Panc1 (cell line): Measurements from ENCODE around the gene IPO13. TPM values are rescaled to one million over a fixed set of nuclear protein-coding genes. Genes with fewer than 3 reads are reported as not detected.

Experiments used
- ATAC-seq: fragments of 200-7000 bp; cut with Tn5 transposase; 2 replicates; pipeline ENCODE4 v1.9.1; 2020; ENCODE audit warnings: mild to moderate bottlenecking, moderate library complexity
- BruUV-seq: library from RNA; stranded (reverse); fragments of 400-500 nt; replicated peaks from 2 replicates; lab custom pipeline; 2021; lab: Mats Ljungman, UMichigan
- CTCF ChIA-PET: fragments of 300-600 bp; sonication (Branson Sonifier 250); formaldehyde crosslinking; loops from one replicate; lab custom pipeline; 2022; ENCODE audit warnings: antibody characterized with exemption; lab: Charles Lee
- POLR2A ChIA-PET: fragments of 300-600 bp; sonication (Branson Sonifier 250); formaldehyde crosslinking; loops from one replicate; lab custom pipeline; 2022; ENCODE audit warnings: antibody characterized with exemption; lab: Charles Lee
- DNase-seq: peaks from one replicate; pipeline ENCODE4 v3.0.0-alpha.2; 2010; ENCODE audit warnings: low read depth, low spot score
- H3K27ac ChIP-seq: 2 replicates; pipeline ENCODE4 v1.5.1; 2011; ENCODE audit warnings: mild to moderate bottlenecking, low read length, inconsistent platforms
- H3K27me3 ChIP-seq: fragments of 200-500 bp; sonication (Bioruptor generic); 2 replicates; pipeline ENCODE4 v1.6.0; 2014; ENCODE audit warnings: low read length, inconsistent platforms; ENCODE audit not compliant: control insufficient read depth, insufficient read depth
- H3K36me3 ChIP-seq: fragments of 200-500 bp; sonication (Bioruptor generic); 2 replicates; pipeline ENCODE4 v1.5.1; 2014; ENCODE audit warnings: inconsistent platforms, mild to moderate bottlenecking, low read length, moderate library complexity; ENCODE audit not compliant: control insufficient read depth, insufficient read depth
- H3K4me1 ChIP-seq: 2 replicates; pipeline ENCODE4 v1.5.1; 2011; ENCODE audit warnings: inconsistent platforms, mild to moderate bottlenecking, low read length, moderate library complexity; ENCODE audit not compliant: control insufficient read depth, insufficient read depth
- H3K4me3 ChIP-seq, 2 experiments: 2 replicates each; pipeline ENCODE4 v1.5.1; 2011 to 2012; ENCODE audit warnings: low read depth in 2 of 2, low read length in 2 of 2, mild to moderate bottlenecking in 2 of 2, inconsistent platforms in 1 of 2, moderate library complexity in 1 of 2
- H3K9me3 ChIP-seq: fragments of 200-500 bp; sonication (Bioruptor generic); 2 replicates; pipeline ENCODE4 v1.5.1; 2014; ENCODE audit warnings: low read depth, mild to moderate bottlenecking, inconsistent platforms, low read length, moderate library complexity; ENCODE audit not compliant: control insufficient read depth, insufficient read depth
- POLR2AphosphoS5 ChIP-seq: IDR thresholded peaks from 2 replicates; pipeline ENCODE4 v1.6.1; 2012; ENCODE audit warnings: mild to moderate bottlenecking, low read depth, low read length, moderate library complexity
- SIN3A ChIP-seq: IDR thresholded peaks from 2 replicates; pipeline ENCODE4 v1.6.1; 2012; ENCODE audit warnings: low read depth, mild to moderate bottlenecking, low read length, moderate library complexity, borderline replicate concordance; ENCODE audit not compliant: insufficient read depth
- TCF7L2 ChIP-seq: IDR thresholded peaks from 2 replicates; pipeline ENCODE4 v1.6.1; 2011; ENCODE audit warnings: mild to moderate bottlenecking, low read depth, low read length, inconsistent platforms
- in situ Hi-C: cut with HindIII; loops from 2 replicates; pipeline ENCODE4 v1.10.0; 2016; ENCODE audit warnings: low sequenced_read_pairs, low pct_unique_long_range_greater_than_20kb
- intact Hi-C: fragments of 100-400 bp; cut with micrococcal nuclease; formaldehyde crosslinking; loops from one replicate; pipeline ENCODE4 v1.10.0; 2022; ENCODE audit not compliant: unreplicated experiment
- total RNA-seq: library from RNA; stranded (reverse); gene quantifications from one replicate; pipeline ENCODE4 v1.2.1, GENCODE V29; 2021; ENCODE audit not compliant: unreplicated experiment
- TF ChIP-seq, protein P1 (sequence below), 2 experiments: IDR thresholded peaks; 2 replicates each; pipeline ENCODE4 v1.6.1; 2011 to 2012; ENCODE audit warnings: low read depth in 2 of 2, control low read depth in 1 of 2, low read length in 1 of 2, mild to moderate bottlenecking in 1 of 2, moderate library complexity in 1 of 2; ENCODE audit not compliant: insufficient read depth in 1 of 2
- TF ChIP-seq, protein P2 (sequence below): fragments of 450-650 bp; IDR thresholded peaks from 2 replicates; pipeline ENCODE4 v1.5.1; 2017; ENCODE audit warnings: mild to moderate bottlenecking

The IPO13 gene
- total RNA-seq, 1 experiment from 2014 or later = 40.0 TPM

DNA sequence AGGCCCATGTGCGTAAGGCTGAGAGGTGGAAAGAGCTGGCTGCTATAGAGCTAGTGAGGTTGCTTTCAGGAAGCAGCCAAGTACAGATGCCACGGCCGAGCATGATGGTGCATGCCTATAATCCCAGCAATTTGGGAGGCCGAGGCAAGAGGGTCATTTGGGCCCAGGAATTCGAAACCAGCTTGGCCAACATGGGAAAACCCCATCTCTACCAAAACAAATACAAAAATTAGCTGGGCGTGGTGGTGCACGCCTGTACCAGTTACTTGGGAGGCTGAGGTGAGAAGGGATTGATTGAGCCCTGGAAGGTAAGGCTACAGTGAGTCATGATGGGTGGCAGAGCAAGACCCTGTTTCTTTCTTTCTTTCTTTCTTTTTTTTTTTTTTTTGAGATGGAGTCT, 47.3 kb downstream of the IPO13 start:
- Histone ChIP-seq H3K27me3 (no peaks in the 10 kb centered on the region), H3K36me3 (no peaks in the 10 kb centered on the region), H3K4me1 (peaks cover 16% of the 10 kb centered on the region), H3K9me3 (no peaks in the 10 kb centered on the region), H3K4me3 (no peak overlapping the region), H3K27ac (no peak overlapping the region)
- no TSS peak for BruUV-seq
- ChIA-PET POLR2A (interaction anchor here (0.6 kb wide), 1 partner anchor 37 kb away, joined by 7 read pairs; no protein-coding TSS in a partner anchor), CTCF (interaction anchor here (0.7 kb wide), 1 partner anchor 617 kb away, joined by 5 read pairs; no protein-coding TSS in a partner anchor)
- no peak for TF ChIP-seq POLR2AphosphoS5
- TF ChIP-seq, protein P1, sequence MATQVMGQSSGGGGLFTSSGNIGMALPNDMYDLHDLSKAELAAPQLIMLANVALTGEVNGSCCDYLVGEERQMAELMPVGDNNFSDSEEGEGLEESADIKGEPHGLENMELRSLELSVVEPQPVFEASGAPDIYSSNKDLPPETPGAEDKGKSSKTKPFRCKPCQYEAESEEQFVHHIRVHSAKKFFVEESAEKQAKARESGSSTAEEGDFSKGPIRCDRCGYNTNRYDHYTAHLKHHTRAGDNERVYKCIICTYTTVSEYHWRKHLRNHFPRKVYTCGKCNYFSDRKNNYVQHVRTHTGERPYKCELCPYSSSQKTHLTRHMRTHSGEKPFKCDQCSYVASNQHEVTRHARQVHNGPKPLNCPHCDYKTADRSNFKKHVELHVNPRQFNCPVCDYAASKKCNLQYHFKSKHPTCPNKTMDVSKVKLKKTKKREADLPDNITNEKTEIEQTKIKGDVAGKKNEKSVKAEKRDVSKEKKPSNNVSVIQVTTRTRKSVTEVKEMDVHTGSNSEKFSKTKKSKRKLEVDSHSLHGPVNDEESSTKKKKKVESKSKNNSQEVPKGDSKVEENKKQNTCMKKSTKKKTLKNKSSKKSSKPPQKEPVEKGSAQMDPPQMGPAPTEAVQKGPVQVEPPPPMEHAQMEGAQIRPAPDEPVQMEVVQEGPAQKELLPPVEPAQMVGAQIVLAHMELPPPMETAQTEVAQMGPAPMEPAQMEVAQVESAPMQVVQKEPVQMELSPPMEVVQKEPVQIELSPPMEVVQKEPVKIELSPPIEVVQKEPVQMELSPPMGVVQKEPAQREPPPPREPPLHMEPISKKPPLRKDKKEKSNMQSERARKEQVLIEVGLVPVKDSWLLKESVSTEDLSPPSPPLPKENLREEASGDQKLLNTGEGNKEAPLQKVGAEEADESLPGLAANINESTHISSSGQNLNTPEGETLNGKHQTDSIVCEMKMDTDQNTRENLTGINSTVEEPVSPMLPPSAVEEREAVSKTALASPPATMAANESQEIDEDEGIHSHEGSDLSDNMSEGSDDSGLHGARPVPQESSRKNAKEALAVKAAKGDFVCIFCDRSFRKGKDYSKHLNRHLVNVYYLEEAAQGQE (IDR thresholded peaks at IDR 0.05; ENCODE audit: insufficient read depth in 1 of 2, low read depth in 2 of 2, low read length in 1 of 2) = no peak
- TF ChIP-seq, protein P2, sequence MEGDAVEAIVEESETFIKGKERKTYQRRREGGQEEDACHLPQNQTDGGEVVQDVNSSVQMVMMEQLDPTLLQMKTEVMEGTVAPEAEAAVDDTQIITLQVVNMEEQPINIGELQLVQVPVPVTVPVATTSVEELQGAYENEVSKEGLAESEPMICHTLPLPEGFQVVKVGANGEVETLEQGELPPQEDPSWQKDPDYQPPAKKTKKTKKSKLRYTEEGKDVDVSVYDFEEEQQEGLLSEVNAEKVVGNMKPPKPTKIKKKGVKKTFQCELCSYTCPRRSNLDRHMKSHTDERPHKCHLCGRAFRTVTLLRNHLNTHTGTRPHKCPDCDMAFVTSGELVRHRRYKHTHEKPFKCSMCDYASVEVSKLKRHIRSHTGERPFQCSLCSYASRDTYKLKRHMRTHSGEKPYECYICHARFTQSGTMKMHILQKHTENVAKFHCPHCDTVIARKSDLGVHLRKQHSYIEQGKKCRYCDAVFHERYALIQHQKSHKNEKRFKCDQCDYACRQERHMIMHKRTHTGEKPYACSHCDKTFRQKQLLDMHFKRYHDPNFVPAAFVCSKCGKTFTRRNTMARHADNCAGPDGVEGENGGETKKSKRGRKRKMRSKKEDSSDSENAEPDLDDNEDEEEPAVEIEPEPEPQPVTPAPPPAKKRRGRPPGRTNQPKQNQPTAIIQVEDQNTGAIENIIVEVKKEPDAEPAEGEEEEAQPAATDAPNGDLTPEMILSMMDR = no peak
- TF ChIP-seq SIN3A = no peak
- no peak for TF ChIP-seq TCF7L2
- intact Hi-C loops (loop anchor here (5.0 kb wide), 1 partner anchor 43 kb away; no protein-coding TSS in a partner anchor), in situ Hi-C loops (no loop called here)
- DNase-seq (no peak), ATAC-seq (no peak)

DNA sequence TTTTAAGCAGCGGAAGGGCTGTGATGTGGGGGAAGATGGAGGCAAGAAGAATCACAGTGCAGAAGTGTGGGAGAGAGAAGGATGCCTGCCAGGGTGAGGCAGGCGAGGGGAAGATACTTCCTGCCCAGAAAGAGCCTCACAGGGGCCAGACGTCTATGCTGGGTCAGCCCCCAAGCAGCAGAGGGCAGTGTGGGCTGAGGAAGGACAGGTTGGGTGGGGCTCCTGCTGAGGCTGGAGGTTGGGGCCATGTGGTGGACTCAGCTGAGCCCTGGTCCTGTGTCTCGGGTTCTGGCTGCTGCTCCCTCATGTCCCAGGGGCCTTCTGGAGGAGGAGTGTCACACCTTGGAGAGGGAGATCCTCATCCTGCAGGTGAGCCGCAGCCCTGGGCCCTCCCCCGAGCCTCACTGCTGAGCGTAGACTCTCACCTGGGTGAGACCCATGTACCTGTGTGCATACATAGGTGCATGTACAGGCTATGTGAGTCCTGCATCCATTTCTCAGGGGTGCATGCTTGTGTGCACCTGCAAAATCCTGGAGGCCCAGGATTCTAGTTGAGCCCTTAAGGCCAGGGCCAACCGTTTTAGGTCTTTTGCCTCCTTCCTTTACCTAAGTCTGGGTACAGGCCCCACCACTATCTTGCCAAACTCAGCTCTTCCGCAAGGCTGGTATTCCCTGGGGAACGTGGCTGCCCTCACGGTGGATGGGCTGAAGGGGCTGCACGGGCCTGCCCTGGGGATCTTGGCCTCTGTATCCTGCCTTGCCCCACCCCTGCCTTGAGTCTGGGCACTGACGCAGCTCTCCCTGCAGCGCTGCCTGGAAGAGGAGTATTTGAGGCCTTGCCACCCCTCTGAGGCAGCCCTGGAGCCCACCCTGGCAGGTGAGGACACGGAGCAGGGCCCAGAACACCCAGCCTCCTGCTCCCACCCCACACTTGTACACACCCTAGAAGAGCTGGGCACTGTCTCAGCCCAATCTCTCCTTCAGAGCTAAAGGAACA, 48.3 kb downstream of the IPO13 start:
- H3K4me1 ChIP-seq = peaks cover 13% of the 10 kb centered on the region
- peak; percentile 49 for ATAC-seq
- H3K27ac ChIP-seq = no peak overlapping the region
- no TSS peak for BruUV-seq
- H3K27me3 ChIP-seq = no peaks in the 10 kb centered on the region
- H3K9me3 ChIP-seq = no peaks in the 10 kb centered on the region
- no peak overlapping the region for H3K4me3 ChIP-seq
- intact Hi-C loops = loop anchor here (5.0 kb wide), 1 partner anchor 42 kb away; no protein-coding TSS in a partner anchor
- no peak for DNase-seq
- in situ Hi-C loops = no loop called here
- CTCF ChIA-PET = no interaction called here
- no peaks in the 10 kb centered on the region for H3K36me3 ChIP-seq
- TF ChIP-seq POLR2AphosphoS5 (no peak), SIN3A (no peak)
- TF ChIP-seq, protein P2 = peak; percentile 76
- TF ChIP-seq, protein P1 (IDR thresholded peaks at IDR 0.05; ENCODE audit: insufficient read depth in 1 of 2, low read depth in 2 of 2, low read length in 1 of 2) = no peak
- POLR2A ChIA-PET = no interaction called here
